Naive thymus-derived CD4-positive, alpha-beta T cell (primary cell): ENCODE results near the gene SUPT7L. TPM values are rescaled to one million over a fixed set of nuclear protein-coding genes. Genes with fewer than 3 reads are reported as not detected.

Experiments used
- ATAC-seq: fragments of 150-1000 bp; cut with Tn5 transposase; 2 replicates; pipeline ENCODE4 v1.10.0; 2021; ENCODE audit warnings: mild to moderate bottlenecking, moderate library complexity
- CTCF ChIA-PET: fragments of 350-600 bp; sonication (Branson Sonifier 250); formaldehyde crosslinking; loops from one replicate; lab custom pipeline; 2021; ENCODE audit warnings: antibody characterized with exemption; lab: Charles Lee
- POLR2A ChIA-PET: fragments of 350-600 bp; sonication (Branson Sonifier 250); formaldehyde crosslinking; loops from one replicate; lab custom pipeline; 2021; ENCODE audit warnings: antibody characterized with exemption, inconsistent platforms; lab: Charles Lee
- DNase-seq, 9 donors: peaks; one replicate each; pipeline versions ENCODE4 v3.0.0 to v3.0.0-alpha.2; 2020 to 2022; ENCODE audit warnings: mixed read lengths in 1 of 9
- H3K27ac ChIP-seq: one replicate; pipeline ENCODE4 v1.7.0; 2013; ENCODE audit warnings: mild to moderate bottlenecking, low read depth, low read length, moderate library complexity
- H3K27me3 ChIP-seq, 2 donors: one replicate each; pipeline ENCODE4 v1.7.0; 2013; ENCODE audit warnings: low read length in 2 of 2, mild to moderate bottlenecking in 2 of 2, moderate library complexity in 2 of 2; ENCODE audit not compliant: control insufficient read depth in 2 of 2, insufficient read depth in 2 of 2
- H3K36me3 ChIP-seq, 3 experiments: 1 replicate in 2 of 3; 2 replicates in 1 of 3; pipeline ENCODE4 v1.7.0; 2013; ENCODE audit warnings: low read length in 3 of 3, mild to moderate bottlenecking in 3 of 3, moderate library complexity in 1 of 3; ENCODE audit not compliant: insufficient read depth in 3 of 3, control insufficient read depth in 2 of 3
- H3K4me1 ChIP-seq, 2 donors: one replicate each; pipeline ENCODE4 v1.7.0; 2013; ENCODE audit warnings: low read length in 2 of 2, mild to moderate bottlenecking in 2 of 2, moderate library complexity in 1 of 2; ENCODE audit not compliant: control insufficient read depth in 2 of 2, insufficient read depth in 2 of 2
- H3K4me3 ChIP-seq: 2 replicates; pipeline ENCODE4 v1.7.0; 2013; ENCODE audit warnings: mild to moderate bottlenecking, low read length
- H3K9me3 ChIP-seq, 3 experiments: 1 replicate in 2 of 3; 2 replicates in 1 of 3; pipeline ENCODE4 v1.7.0; 2013; ENCODE audit warnings: low read length in 3 of 3; ENCODE audit not compliant: control insufficient read depth in 2 of 3
- H3K27ac Mint-ChIP-seq, 9 donors: one replicate each; pipeline ENCODE4 v1.8.0; 2020 to 2022; ENCODE audit warnings: mixed read lengths in 9 of 9, mild to moderate bottlenecking in 8 of 9, moderate library complexity in 5 of 9, inconsistent platforms in 2 of 9
- H3K27me3 Mint-ChIP-seq, 5 donors: one replicate each; pipeline ENCODE4 v1.8.0; 2021 to 2022; ENCODE audit warnings: mixed read lengths in 5 of 5, mild to moderate bottlenecking in 1 of 5
- H3K36me3 Mint-ChIP-seq, 5 donors: one replicate each; pipeline ENCODE4 v1.8.0; 2020 to 2022; ENCODE audit warnings: mixed read lengths in 5 of 5, mild to moderate bottlenecking in 3 of 5, inconsistent platforms in 1 of 5
- H3K4me1 Mint-ChIP-seq, 7 donors: one replicate each; pipeline ENCODE4 v1.8.0; 2020 to 2022; ENCODE audit warnings: mixed read lengths in 7 of 7, mild to moderate bottlenecking in 3 of 7, inconsistent platforms in 1 of 7
- H3K4me3 Mint-ChIP-seq, 10 donors: one replicate each; pipeline ENCODE4 v1.8.0; 2020 to 2022; ENCODE audit warnings: mild to moderate bottlenecking in 10 of 10, mixed read lengths in 10 of 10, moderate library complexity in 6 of 10, inconsistent platforms in 2 of 10
- H3K9me3 Mint-ChIP-seq, 11 donors: one replicate each; pipeline ENCODE4 v1.8.0; 2020 to 2022; ENCODE audit warnings: mixed read lengths in 11 of 11, mild to moderate bottlenecking in 4 of 11, inconsistent platforms in 1 of 11, moderate library complexity in 1 of 11
- intact Hi-C, 2 donors: fragments of 100-400 bp; cut with micrococcal nuclease; formaldehyde crosslinking; loops; one replicate each; pipeline ENCODE4 v1.15.1; 2023
- polyA plus RNA-seq, 2 donors: library from polyadenylated mRNA; unstranded; fragments of 300-500 nt; fragmentation: Illumina TruSeq; gene quantifications; one replicate each; pipeline ENCODE4 v1.2.3, GENCODE V29; 2021
- total RNA-seq, 6 experiments: library from RNA in 5 of 6; stranded (reverse) in 5 of 6; gene quantifications; 1 replicate in 5 of 6; 2 replicates in 1 of 6; pipeline ENCODE4 v1.2.3 and lab custom pipeline; 2021 to 2026

SUPT7L gene
- total and polyA plus RNA-seq, 7 experiments from 2014 or later, result 19.0 to 58.6 (median 42.9) TPM

DNA sequence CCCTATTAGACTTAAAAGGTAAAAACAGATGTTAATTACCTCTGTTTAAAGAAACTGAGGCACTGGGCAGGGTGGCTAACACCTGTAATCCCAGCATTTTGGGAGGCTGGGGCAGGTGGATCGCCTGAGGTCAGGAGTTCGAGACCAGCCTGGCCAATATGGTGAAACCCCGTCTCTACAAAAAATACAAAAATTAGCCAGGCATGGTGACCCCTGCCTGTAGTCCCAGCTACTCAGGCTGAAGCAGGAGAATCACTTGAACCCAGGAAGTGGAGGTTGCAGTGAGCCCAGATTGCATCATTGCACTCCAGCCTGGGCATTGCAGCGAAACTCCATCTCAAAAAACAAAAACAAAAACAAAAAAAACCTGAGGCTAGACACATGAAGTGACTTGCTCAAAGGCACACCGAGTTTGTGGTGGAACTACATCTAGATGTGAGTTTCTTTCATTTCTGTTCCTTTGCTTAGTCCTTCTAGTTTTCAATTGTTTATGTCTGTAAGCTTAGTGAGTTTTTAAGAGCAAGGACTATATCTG is 41.0 kb upstream of the SUPT7L start:
- POLR2A ChIA-PET, result no interaction called here
- intact Hi-C loops, result loop anchor here in 1 of 2 donors (10.0 kb wide), 1 partner anchor 190 kb away; the partner anchor contains the start of genes BABAM2 and RBKS
- H3K27ac Mint-ChIP-seq, result no peak overlapping the region

DNA sequence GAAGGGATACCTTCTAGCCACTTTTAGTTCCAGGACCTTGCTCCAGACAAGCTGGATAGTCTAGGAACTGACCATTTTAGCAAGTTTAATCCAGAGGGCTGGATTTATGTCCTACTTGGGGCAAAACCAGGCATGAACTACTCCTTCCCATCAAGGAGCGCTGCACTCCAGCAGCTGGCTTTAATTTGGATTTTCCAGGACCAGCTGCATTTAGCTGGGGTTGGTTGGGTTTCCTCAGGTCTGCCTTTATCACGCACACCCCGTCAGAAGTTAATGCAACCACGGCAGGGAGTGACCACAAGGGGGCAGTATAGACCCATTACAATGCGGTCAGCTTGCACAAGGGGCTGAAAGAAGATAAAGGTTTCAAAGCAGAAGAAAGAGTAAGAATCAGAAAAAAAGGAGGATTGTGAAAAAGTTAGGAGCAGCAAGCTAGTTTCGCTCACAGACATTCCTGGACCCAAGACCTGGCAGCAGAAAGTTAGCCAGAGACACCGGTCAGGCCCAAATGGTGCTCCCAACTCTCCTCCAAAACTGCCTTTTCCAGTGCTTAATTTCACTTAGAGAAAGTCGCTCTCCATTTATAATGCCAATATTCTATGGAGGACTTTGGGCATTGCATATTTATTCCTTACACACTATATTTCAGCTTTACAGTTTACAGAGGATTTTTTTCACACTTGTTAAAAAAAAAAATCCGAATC is 40.4 kb upstream of the SUPT7L start:
- Histone ChIP-seq H3K36me3 (no peaks in the 10 kb centered on the region), H3K27me3 (no peaks in the 10 kb centered on the region), H3K9me3 (no peaks in the 10 kb centered on the region), H3K27ac (no peak overlapping the region), H3K4me3 (no peak overlapping the region), H3K4me1 (no peaks in the 10 kb centered on the region)
- H3K4me3 Mint-ChIP-seq, result no peak overlapping the region
- CTCF ChIA-PET, result interaction anchor here (0.5 to 2.1 kb wide), 10 partner anchors 9 to 1085 kb away, joined by 3 to 10 read pairs (median 4); no protein-coding TSS in a partner anchor
- H3K36me3 Mint-ChIP-seq, result no peaks in the 10 kb centered on the region
- H3K9me3 Mint-ChIP-seq, result no peaks in the 10 kb centered on the region
- peak; percentile 59 to 83 (median 77) for DNase-seq
- H3K27ac Mint-ChIP-seq, result peak overlapping the region in 1 of 9 donors; percentile 36
- peak; percentile 94 for ATAC-seq
- peaks cover 0 to 16% (median 4%) of the 10 kb centered on the region in 7 donors for H3K4me1 Mint-ChIP-seq
- no peaks in the 10 kb centered on the region for H3K27me3 Mint-ChIP-seq
- intact Hi-C loops, result loop anchor here (1.0 to 10.0 kb wide), 5 partner anchors 12 to 749 kb away; partner anchors contain the start of genes BABAM2 (in 1 of the 2), FOSL2 (in 1 of the 2) and RBKS (in 1 of the 2)
- POLR2A ChIA-PET, result no interaction called here

More for the DNA sequence above, 41.0 kb upstream of the SUPT7L start:
- no peaks in the 10 kb centered on the region for H3K9me3 ChIP-seq
- Mint-ChIP-seq H3K36me3 (no peaks in the 10 kb centered on the region), H3K4me3 (no peak overlapping the region), H3K4me1 (peaks cover 0 to 16% (median 4%) of the 10 kb centered on the region in 7 donors), H3K27me3 (no peaks in the 10 kb centered on the region), H3K9me3 (no peaks in the 10 kb centered on the region)
- ATAC-seq, result no peak
- no peak overlapping the region for H3K4me3 ChIP-seq
- no peaks in the 10 kb centered on the region for H3K27me3 ChIP-seq
- CTCF ChIA-PET, result interaction anchor here (0.6 to 2.1 kb wide), 10 partner anchors 13 to 1341 kb away, joined by 3 to 10 read pairs (median 3); no protein-coding TSS in a partner anchor
- no peaks in the 10 kb centered on the region for H3K36me3 ChIP-seq
- DNase-seq, result no peak
- H3K27ac ChIP-seq, result no peak overlapping the region
- H3K4me1 ChIP-seq, result no peaks in the 10 kb centered on the region

DNA sequence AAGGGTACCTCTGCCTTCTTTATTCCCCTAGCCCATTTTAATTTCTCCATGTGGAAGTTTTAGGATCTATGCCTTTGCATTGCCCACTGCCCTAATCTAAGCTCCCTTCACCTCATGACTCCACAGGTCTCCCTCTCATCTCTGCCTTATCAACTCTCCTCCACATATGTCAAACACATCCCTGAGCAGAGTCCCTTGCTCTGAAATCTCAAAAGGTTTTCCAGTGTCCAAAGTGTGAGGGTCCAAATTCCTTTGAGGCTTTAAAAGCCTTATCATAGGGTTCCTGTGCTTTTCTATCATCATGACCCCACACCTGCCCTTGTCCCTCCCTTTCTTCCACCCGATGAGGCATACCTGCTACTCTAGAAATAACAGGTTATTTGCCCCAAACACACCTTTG is 38.9 kb upstream of the SUPT7L start:
- no peak overlapping the region for H3K4me3 ChIP-seq
- Mint-ChIP-seq H3K4me3 (no peak overlapping the region), H3K27ac (peak overlapping the region in 1 of 9 donors; percentile 23), H3K27me3 (no peaks in the 10 kb centered on the region), H3K4me1 (peaks cover 0 to 22% (median 4%) of the 10 kb centered on the region in 7 donors), H3K36me3 (peaks cover 5 to 14% (median 5%) of the 10 kb centered on the region in 5 donors), H3K9me3 (no peaks in the 10 kb centered on the region)
- no peaks in the 10 kb centered on the region for H3K4me1 ChIP-seq
- ChIA-PET POLR2A (no interaction called here), CTCF (no interaction called here)
- no peaks in the 10 kb centered on the region for H3K36me3 ChIP-seq
- ATAC-seq (no peak), DNase-seq (no peak)
- no peaks in the 10 kb centered on the region for H3K9me3 ChIP-seq
- no peaks in the 10 kb centered on the region for H3K27me3 ChIP-seq
- intact Hi-C loops, result loop anchor here in 1 of 2 donors (10.0 kb wide), 1 partner anchor 192 kb away; the partner anchor contains the start of genes BABAM2 and RBKS
- no peak overlapping the region for H3K27ac ChIP-seq

DNA sequence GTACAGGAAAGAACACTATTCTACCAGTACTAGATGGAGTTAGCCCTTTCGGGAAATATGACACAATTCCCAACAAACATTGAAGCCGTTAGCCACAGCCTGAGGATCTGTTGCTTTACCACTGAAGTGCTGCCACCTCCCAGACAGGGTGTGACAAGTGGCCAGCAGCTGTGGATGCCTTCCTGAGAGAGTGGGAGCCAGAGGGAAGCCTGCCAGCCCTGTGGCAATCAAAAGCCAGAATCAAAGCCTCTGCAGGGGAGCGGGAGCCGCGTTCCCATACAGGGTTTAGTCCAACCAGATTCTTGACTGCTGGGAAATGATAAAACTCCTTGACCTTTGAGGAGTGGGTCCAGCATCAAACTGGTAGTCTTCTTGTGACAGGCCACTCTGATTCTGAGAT is 38.3 kb upstream of the SUPT7L start:
- Mint-ChIP-seq H3K36me3 (peaks cover 5 to 15% (median 6%) of the 10 kb centered on the region in 5 donors), H3K4me3 (no peak overlapping the region), H3K9me3 (no peaks in the 10 kb centered on the region), H3K27me3 (no peaks in the 10 kb centered on the region), H3K4me1 (peaks cover 0 to 24% (median 4%) of the 10 kb centered on the region in 7 donors), H3K27ac (no peak overlapping the region)
- H3K4me1 ChIP-seq, result no peaks in the 10 kb centered on the region
- DNase-seq, result no peak
- ATAC-seq, result no peak
- intact Hi-C loops, result loop anchor here in 1 of 2 donors (10.0 kb wide), 1 partner anchor 193 kb away; the partner anchor contains the start of genes BABAM2 and RBKS
- no peaks in the 10 kb centered on the region for H3K27me3 ChIP-seq
- ChIA-PET POLR2A (no interaction called here), CTCF (no interaction called here)
- no peaks in the 10 kb centered on the region for H3K36me3 ChIP-seq
- H3K9me3 ChIP-seq, result no peaks in the 10 kb centered on the region
- H3K27ac ChIP-seq, result no peak overlapping the region
- no peak overlapping the region for H3K4me3 ChIP-seq

DNA sequence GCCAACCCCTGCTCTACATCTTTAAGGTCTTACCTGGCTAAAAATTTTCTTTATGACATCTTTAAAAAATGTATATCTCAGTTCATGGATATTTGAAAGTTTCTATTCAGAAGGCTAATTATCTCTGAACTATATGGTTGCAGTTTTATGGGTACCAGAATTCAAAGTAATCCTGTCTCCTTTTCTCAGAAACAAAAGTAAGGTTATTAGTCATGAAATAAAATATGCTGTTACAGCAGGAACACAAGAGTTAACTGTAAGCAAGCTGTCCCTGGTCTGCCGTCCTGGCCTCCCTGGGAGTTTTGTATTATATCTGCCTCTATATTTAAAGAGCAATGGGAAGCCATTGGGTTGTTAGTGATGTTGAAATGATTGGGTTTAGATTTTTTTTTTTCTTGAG is 34.2 kb upstream of the SUPT7L start:
- Mint-ChIP-seq H3K27ac (no peak overlapping the region), H3K4me1 (peaks cover 0 to 8% (median 0%) of the 10 kb centered on the region in 7 donors), H3K9me3 (no peaks in the 10 kb centered on the region), H3K4me3 (no peak overlapping the region), H3K27me3 (no peaks in the 10 kb centered on the region), H3K36me3 (peaks cover 5 to 35% (median 15%) of the 10 kb centered on the region in 5 donors)
- DNase-seq (no peak), ATAC-seq (no peak)
- no peaks in the 10 kb centered on the region for H3K9me3 ChIP-seq
- no peaks in the 10 kb centered on the region for H3K27me3 ChIP-seq
- ChIA-PET CTCF (interaction anchor here (0.6 to 2.1 kb wide), 2 partner anchors 14 to 756 kb away, joined by 3 to 6 read pairs; no protein-coding TSS in a partner anchor), POLR2A (no interaction called here)
- H3K4me1 ChIP-seq, result no peaks in the 10 kb centered on the region
- intact Hi-C loops, result no loop called here
- no peak overlapping the region for H3K4me3 ChIP-seq
- H3K27ac ChIP-seq, result no peak overlapping the region
- H3K36me3 ChIP-seq, result peaks cover 0 to 15% (median 5%) of the 10 kb centered on the region in 3 experiments

DNA sequence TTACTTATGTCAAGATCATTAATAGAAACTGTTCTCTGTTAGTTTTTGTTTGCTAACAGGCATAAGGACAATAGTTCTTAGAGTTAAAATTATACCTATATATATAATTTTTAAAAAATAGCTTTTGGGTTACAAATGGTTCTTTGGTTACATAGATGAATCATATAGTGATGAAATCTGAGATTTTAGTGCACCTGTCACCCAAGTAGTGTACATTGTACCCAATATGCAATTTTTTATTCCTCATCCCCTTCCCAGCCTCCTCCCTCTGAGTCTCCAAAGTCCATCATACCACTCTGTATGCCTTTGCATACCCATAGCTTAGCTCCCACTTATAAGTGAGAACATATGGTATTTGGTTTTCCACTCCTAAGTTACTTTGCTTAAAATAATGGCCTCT is 26.6 kb upstream of the SUPT7L start:
- Histone ChIP-seq H3K4me3 (no peak overlapping the region), H3K27ac (no peak overlapping the region), H3K36me3 (peaks cover 0 to 28% (median 11%) of the 10 kb centered on the region in 3 experiments), H3K9me3 (no peaks in the 10 kb centered on the region), H3K4me1 (peaks cover 0 to 14% of the 10 kb centered on the region in 2 donors), H3K27me3 (no peaks in the 10 kb centered on the region)
- intact Hi-C loops, result no loop called here
- Mint-ChIP-seq H3K36me3 (peaks cover 5 to 41% (median 18%) of the 10 kb centered on the region in 5 donors), H3K27me3 (no peaks in the 10 kb centered on the region), H3K27ac (no peak overlapping the region), H3K4me3 (no peak overlapping the region), H3K9me3 (no peaks in the 10 kb centered on the region), H3K4me1 (peaks cover 0 to 10% (median 5%) of the 10 kb centered on the region in 7 donors)
- POLR2A ChIA-PET, result no interaction called here
- ATAC-seq (no peak), DNase-seq (no peak)
- CTCF ChIA-PET, result interaction anchor here (0.6 to 3.4 kb wide), 3 partner anchors 7 to 19 kb away, joined by 3 to 15 read pairs (median 10); no protein-coding TSS in a partner anchor
